ENCODE results near the gene CCDC88C. TPM values are rescaled to one million over a fixed set of nuclear protein-coding genes. Genes with fewer than 3 reads are reported as not detected.

Gene CCDC88C
- polyA plus RNA-seq, 2 of the 4 experiments (the other 2 are of a cell fraction) = 2.9 to 3.7 TPM

- TF ChIP-seq BCL3 (IDR thresholded peaks at IDR 0.05) (no peak), MAFK (IDR thresholded peaks at IDR 0.05; ENCODE audit: partially characterized antibody) (no peak)
Measured at GRCh38 chr14:91396013-91396660, 21.5 kb downstream of the CCDC88C start (continued).

- ATAC-seq (no peak), DNase-seq (ENCODE audit: low read depth in 1 of 2, low spot score in 1 of 2) (no peak), FAIRE-seq (no peak)
- H3K27ac ChIP-seq = no peak overlapping the region
- no peaks in the 10 kb centered on the region for H3K9me3 ChIP-seq
- ChIA-PET POLR2A (no interaction called here), CTCF (no interaction called here)
- no peak overlapping the region for H3K4me3 ChIP-seq
- H3K4me2 ChIP-seq = no peak overlapping the region
- no peak for TF ChIP-seq MAX (IDR thresholded peaks at IDR 0.05)
- no peak for TF ChIP-seq HDAC2 (IDR thresholded peaks at IDR 0.05)
- no peak for TF ChIP-seq GATA3 (IDR thresholded peaks at IDR 0.05; ENCODE audit: borderline replicate concordance)
- TF ChIP-seq NPAS2 (CRISPR knock-in tag; IDR thresholded peaks at IDR 0.05; ENCODE audit: borderline replicate concordance) = no peak
- H3K4me1 ChIP-seq = no peaks in the 10 kb centered on the region
- WGBS (ENCODE audit: missing lambda C conversion rate) = 93% methylated on average over 5 of the region's 5 CpGs
Measured at GRCh38 chr14:91395466-91395865, 22.2 kb downstream of the CCDC88C start.

GRCh38 chr14:91394105-91395081, 23.2 kb downstream of the CCDC88C start:
- Histone ChIP-seq H3K27ac (no peak overlapping the region), H3K4me2 (no peak overlapping the region), H3K4me1 (no peaks in the 10 kb centered on the region), H3K9me3 (no peaks in the 10 kb centered on the region), H3K4me3 (no peak overlapping the region)
- 78% methylated on average over 17 of the region's 17 CpGs for WGBS (ENCODE audit: missing lambda C conversion rate)
- CTCF ChIA-PET = interaction anchor here (1.2 kb wide), 1 partner anchor 14 kb away, joined by 3 read pairs; no protein-coding TSS in a partner anchor
- DNase-seq (ENCODE audit: low read depth in 1 of 2, low spot score in 1 of 2) (no peak), ATAC-seq (no peak), FAIRE-seq (no peak)
- POLR2A ChIA-PET = no interaction called here
- no peak for TF ChIP-seq BCL3 (IDR thresholded peaks at IDR 0.05)
- no peak for TF ChIP-seq FOXS1 (CRISPR knock-in tag; IDR thresholded peaks at IDR 0.05)
- TF ChIP-seq NFE2L2 (conservative IDR thresholded peaks at IDR 0.05; ENCODE audit: low read length) = no peak

- TF ChIP-seq TFCP2L1 (CRISPR knock-in tag; IDR thresholded peaks at IDR 0.05) (no peak), SMC3 (IDR thresholded peaks at IDR 0.05) (no peak), JUN (IDR thresholded peaks at IDR 0.05) (no peak), CHD4 (IDR thresholded peaks at IDR 0.05; ENCODE audit: borderline replicate concordance) (no peak), ZFP36 (IDR thresholded peaks at IDR 0.05; ENCODE audit: borderline replicate concordance, partially characterized antibody) (no peak), RFX5 (IDR thresholded peaks at IDR 0.05) (no peak), RAD21 (conservative IDR thresholded peaks at IDR 0.05 in 1 of 2, IDR thresholded peaks at IDR 0.05 in 1 of 2) (no peak), USF2 (IDR thresholded peaks at IDR 0.05) (no peak), RCOR1 (IDR thresholded peaks at IDR 0.05; ENCODE audit: low read depth, low read length) (no peak)
- ATAC-seq (no peak; a peak in 1 of 6 replicates), FAIRE-seq (no peak), DNase-seq (ENCODE audit: low read depth in 1 of 2, low spot score in 1 of 2) (no peak)
- no peak overlapping the region for H3K4me3 ChIP-seq
- no peak overlapping the region for H3K4me2 ChIP-seq
- H3K9me3 ChIP-seq = no peaks in the 10 kb centered on the region
- POLR2A ChIA-PET = no interaction called here
- no peak overlapping the region for H3K27ac ChIP-seq
- CTCF ChIA-PET = interaction anchor here (1.4 kb wide), 1 partner anchor 14 kb away, joined by 4 read pairs; no protein-coding TSS in a partner anchor
- no peaks in the 10 kb centered on the region for H3K4me1 ChIP-seq
- WGBS (ENCODE audit: missing lambda C conversion rate) = 78% methylated on average over 19 of the region's 19 CpGs
Measured at GRCh38 chr14:91392623-91393303, 24.9 kb downstream of the CCDC88C start.

Measured in A549 (cell line).